Lower leg skin (tissue), 4 donors: ENCODE measurements around the gene COMMD1. TPM values are rescaled to one million over a fixed set of nuclear protein-coding genes. Genes with fewer than 3 reads are reported as not detected.
"Not testable (repeated sequence)": the region's sequence is repeated elsewhere in the genome, so short reads cannot be mapped to it uniquely, and the experiment has no call there.

ENCODE experiments used
- DNase-seq, 2 donors: peaks; one replicate each; pipeline ENCODE4 v3.0.0-alpha.2; 2019; ENCODE audit warnings: low spot score in 2 of 2
- H3K4me3 ChIP-seq: fragments of 200-600 bp; sonication (generic); 2 replicates; pipeline ENCODE4 v1.5.1; 2017; ENCODE audit warnings: mild to moderate bottlenecking, low read depth; ENCODE audit not compliant: poor library complexity, severe bottlenecking
- CTCF ChIP-seq, 3 donors: fragments of 450-650 bp; IDR thresholded peaks; one replicate each; pipeline ENCODE4 v1.5.1; 2016; ENCODE audit warnings: antibody characterized with exemption in 3 of 3, mild to moderate bottlenecking in 3 of 3, moderate library complexity in 2 of 3
- POLR2A ChIP-seq, 2 donors: fragments of 450-650 bp; IDR thresholded peaks; one replicate each; pipeline ENCODE4 v1.6.1; 2016 to 2017; ENCODE audit warnings: antibody characterized with exemption in 2 of 2, mild to moderate bottlenecking in 1 of 2, moderate library complexity in 1 of 2
- WGBS, 2 donors: methylation state at CpG; one replicate each; pipeline ENCODE4 v1.1.5; 2018; 5-methylcytosine and 5-hydroxymethylcytosine counted together
- intact Hi-C: fragments of 100-400 bp; cut with DNase I; formaldehyde crosslinking; loops from one replicate; pipeline ENCODE4 v1.15.0; 2023; ENCODE audit warnings: low total_unique reads
- total RNA-seq, 4 donors: library from RNA; depleted of rRNA; stranded (reverse); fragments of >200 nt; gene quantifications; one replicate each; pipeline ENCODE4 v1.1.0, GENCODE V29; 2016

COMMD1 gene
- total RNA-seq, result 10 to 100 TPM; 39.2 to 46.9 (median 43.1) TPM

- H3K4me3 ChIP-seq, result peak within 1 kb of the TSS; percentile 65
- peak; percentile 73 to 95 for DNase-seq
- TF ChIP-seq CTCF (IDR thresholded peaks at IDR 0.05), result no peak
- no peak for TF ChIP-seq POLR2A (IDR thresholded peaks at IDR 0.05)
- intact Hi-C loops, result no loop called here
- 0% methylated on average over 15 to 22 of the region's 33 CpGs for WGBS, 2 donors
Measured at GRCh38 chr2:61905372-61906185, at the start of gene COMMD1. Gene COMMD1 (plus strand): TSS chr2:61905674. CDS start chr2:61905679, 5 bp downstream.

GRCh38 chr2:61857224-61857623 lies 48.2 kb upstream of the COMMD1 start:
- no peak overlapping the region for H3K4me3 ChIP-seq
- no peak for TF ChIP-seq POLR2A (IDR thresholded peaks at IDR 0.05)
- TF ChIP-seq CTCF (IDR thresholded peaks at IDR 0.05), result no peak
- 72 to 74% methylated on average over 3 of the region's 3 CpGs for WGBS, 2 donors
- no peak for DNase-seq
- intact Hi-C loops, result no loop called here

GRCh38 chr2:61862085-61862484 lies 43.4 kb upstream of the COMMD1 start:
- no peak for DNase-seq
- TF ChIP-seq CTCF (IDR thresholded peaks at IDR 0.05) (no peak), POLR2A (IDR thresholded peaks at IDR 0.05) (no peak)
- 95 to 98% methylated on average over 5 of the region's 5 CpGs for WGBS, 2 donors
- no peak overlapping the region for H3K4me3 ChIP-seq
- intact Hi-C loops, result no loop called here

GRCh38 chr2:61866482-61867089 lies 38.9 kb upstream of the COMMD1 start:
- H3K4me3 ChIP-seq, DNase-seq, intact Hi-C loops: not testable (repeated sequence)
- WGBS, 2 donors, result 96 to 97% methylated on average over 14 of the region's 14 CpGs

- TF ChIP-seq POLR2A (IDR thresholded peaks at IDR 0.05) (no peak), CTCF (IDR thresholded peaks at IDR 0.05) (no peak)
- intact Hi-C loops, result no loop called here
- no peak for DNase-seq
- WGBS, 2 donors, result 83 to 93% methylated on average over 1 of the region's 1 CpG
- H3K4me3 ChIP-seq, result no peak overlapping the region
Measured at GRCh38 chr2:61876400-61876799, 29.1 kb upstream of the COMMD1 start.

- no peak overlapping the region for H3K4me3 ChIP-seq
- 91 to 92% methylated on average over 4 of the region's 4 CpGs for WGBS, 2 donors
- TF ChIP-seq CTCF (IDR thresholded peaks at IDR 0.05) (no peak), POLR2A (IDR thresholded peaks at IDR 0.05) (no peak)
- no peak for DNase-seq
- intact Hi-C loops, result no loop called here
Measured at GRCh38 chr2:61877571-61878245, 27.8 kb upstream of the COMMD1 start.
